ENCODE results near the gene BLCAP. TPM values are rescaled to one million over a fixed set of nuclear protein-coding genes. Genes with fewer than 3 reads are reported as not detected.
"Not testable (repeated sequence)": the region's sequence is repeated elsewhere in the genome, so short reads cannot be mapped to it uniquely, and the experiment has no call there.

BLCAP gene, protein sequence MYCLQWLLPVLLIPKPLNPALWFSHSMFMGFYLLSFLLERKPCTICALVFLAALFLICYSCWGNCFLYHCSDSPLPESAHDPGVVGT
- polyA plus RNA-seq (2013), result 25.4 TPM

DNA sequence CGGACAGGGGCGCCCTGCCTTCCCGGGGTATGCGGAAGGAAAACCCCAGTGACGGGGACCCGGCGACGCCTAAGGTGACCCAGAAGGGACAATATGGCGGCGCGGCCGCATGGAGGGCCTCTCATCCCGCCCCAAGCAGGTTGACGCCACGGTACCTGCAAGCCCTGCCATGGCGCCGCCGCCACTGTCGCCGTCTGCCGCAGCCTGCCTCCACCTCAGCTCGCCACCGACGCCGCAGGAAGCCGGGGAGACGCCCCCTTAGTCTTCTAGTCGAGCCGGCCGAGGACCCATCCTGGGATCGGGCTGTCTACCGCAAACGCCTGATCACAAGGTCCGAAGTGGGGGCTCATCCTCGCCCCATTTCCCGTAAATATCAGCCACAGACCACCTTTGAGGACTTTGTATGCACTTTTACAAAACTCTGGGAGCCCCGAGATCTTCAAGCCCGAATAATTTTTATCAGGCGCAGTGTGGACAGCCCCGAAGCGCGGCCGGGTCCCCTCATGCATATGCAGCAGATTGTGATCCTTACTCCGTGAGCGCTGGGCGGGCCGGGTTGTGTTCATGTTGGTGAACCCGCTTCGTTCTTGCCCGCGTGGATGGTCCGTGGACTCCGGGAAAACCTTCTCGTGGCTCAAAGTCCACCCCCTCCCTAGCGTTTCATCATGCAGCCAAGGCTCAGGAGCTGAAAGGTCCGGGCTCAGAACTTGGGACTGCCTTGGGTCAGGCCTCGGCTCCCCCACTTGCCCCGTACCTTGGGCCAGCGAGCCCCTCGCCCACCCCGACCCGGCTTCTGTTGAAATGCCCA, at the start of gene BLCAP:
Gene BLCAP (minus strand): TSS at position 239 of the 808 bp plus-strand sequence. CDS start 8,702 bp downstream, outside the sequence.
- peak; percentile 88 to 92 (median 92) for DNase-seq
- ChIA-PET POLR2A (interaction anchor here (0.6 kb wide), 2 partner anchors 236 to 307 kb away, joined by 3 to 10 read pairs; no protein-coding TSS in a partner anchor), CTCF (interaction anchor here (1.2 to 8.2 kb wide), 2 partner anchors 10 to 260 kb away, joined by 3 to 81 read pairs; no protein-coding TSS in a partner anchor)
- Histone ChIP-seq H3K36me3 (ENCODE audit: control insufficient read depth in 4 of 4, insufficient read depth in 4 of 4, low read length in 3 of 4) (peaks cover 0 to 5% (median 0%) of the 10 kb centered on the region in 4 experiments), H3K4me3 (ENCODE audit: control insufficient read depth in 1 of 7, extremely low read depth in 1 of 7, insufficient read depth in 4 of 7, low read depth in 2 of 7, low read length in 6 of 7) (peak within 1 kb of the TSS; percentile 75 to 97 (median 94)), H3K27ac (ENCODE audit: insufficient read depth in 1 of 2, low read depth in 1 of 2, low read length in 2 of 2, poor library complexity in 1 of 2, severe bottlenecking in 2 of 2) (peak within 1 kb of the TSS; percentile 99 to 100), H3K9me3 (ENCODE audit: control extremely low read depth in 1 of 5, control insufficient read depth in 4 of 5, insufficient read depth in 2 of 5, low read depth in 1 of 5, low read length in 4 of 5) (no peaks in the 10 kb centered on the region), H3K4me1 (ENCODE audit: control extremely low read depth in 1 of 4, control insufficient read depth in 4 of 4, insufficient read depth in 4 of 4, low read length in 3 of 4) (peaks cover 9 to 41% (median 33%) of the 10 kb centered on the region in 4 experiments), H3K27me3 (replicated peaks in 2 of 5; ENCODE audit: control insufficient read depth in 4 of 5, insufficient read depth in 5 of 5, low read length in 4 of 5) (no peaks in the 10 kb centered on the region)
- WGBS (ENCODE audit: insufficient coverage), result under 1% methylated on average over 61 of the region's 62 CpGs

DNA sequence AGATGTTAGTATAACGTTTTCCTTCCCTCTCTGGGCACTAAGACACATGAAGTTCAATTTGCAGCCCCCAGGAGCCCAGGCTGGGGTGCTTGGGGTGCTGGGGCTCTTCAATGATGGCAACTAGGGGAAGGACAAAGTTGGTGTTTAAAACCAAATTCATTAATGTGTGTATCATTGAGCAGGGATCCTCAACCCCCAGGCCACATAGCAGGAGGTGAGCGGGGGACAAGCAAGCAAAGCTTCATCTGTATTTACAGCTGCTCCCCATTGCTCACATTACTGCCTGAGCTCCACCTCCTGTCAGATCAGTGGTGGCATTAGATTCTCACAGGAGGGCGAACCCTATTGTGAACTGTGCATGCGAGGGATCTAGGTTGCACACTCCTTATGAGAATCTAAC, 49.8 kb upstream of the BLCAP start:
- 90% methylated on average over 2 of the region's 4 CpGs for WGBS (ENCODE audit: insufficient coverage)
- H3K27ac ChIP-seq (ENCODE audit: insufficient read depth in 1 of 2, low read depth in 1 of 2, low read length in 2 of 2, poor library complexity in 1 of 2, severe bottlenecking in 2 of 2); H3K36me3 ChIP-seq (ENCODE audit: control insufficient read depth in 4 of 4, insufficient read depth in 4 of 4, low read length in 3 of 4); H3K4me3 ChIP-seq (ENCODE audit: control insufficient read depth in 1 of 7, extremely low read depth in 1 of 7, insufficient read depth in 4 of 7, low read depth in 2 of 7, low read length in 6 of 7); H3K9me3 ChIP-seq (ENCODE audit: control extremely low read depth in 1 of 5, control insufficient read depth in 4 of 5, insufficient read depth in 2 of 5, low read depth in 1 of 5, low read length in 4 of 5); DNase-seq; POLR2A ChIA-PET: not testable (repeated sequence)
- CTCF ChIA-PET, result interaction anchor here (3.2 kb wide), 1 partner anchor 12 kb away, joined by 23 read pairs; no protein-coding TSS in a partner anchor
- peaks cover 6 to 20% (median 15%) of the 10 kb centered on the region in 4 experiments for H3K4me1 ChIP-seq (ENCODE audit: control extremely low read depth in 1 of 4, control insufficient read depth in 4 of 4, insufficient read depth in 4 of 4, low read length in 3 of 4)
- H3K27me3 ChIP-seq (replicated peaks in 2 of 5; ENCODE audit: control insufficient read depth in 4 of 5, insufficient read depth in 5 of 5, low read length in 4 of 5), result peaks cover 0 to 17% (median 6%) of the 10 kb centered on the region in 5 experiments

DNA sequence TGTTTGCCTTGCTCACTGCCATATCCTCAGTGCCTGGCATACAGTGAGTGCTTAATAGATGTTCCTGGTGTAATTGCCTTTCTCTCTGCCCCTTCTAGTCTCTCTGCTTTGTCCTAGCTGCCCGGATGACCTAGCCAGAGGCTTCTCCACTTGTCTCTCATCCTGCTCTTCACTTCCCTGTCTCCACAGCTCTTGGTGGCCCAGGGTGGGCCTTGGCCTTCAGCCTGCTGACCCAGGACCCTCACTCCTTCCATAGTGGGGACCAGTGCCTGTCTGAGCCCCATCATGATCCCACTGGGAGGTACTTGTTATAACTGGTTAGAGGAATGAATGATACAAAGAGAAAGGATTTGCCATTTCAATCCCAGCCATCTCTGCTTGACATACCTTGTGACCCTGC, 49.2 kb upstream of the BLCAP start:
- Histone ChIP-seq H3K36me3 (ENCODE audit: control insufficient read depth in 4 of 4, insufficient read depth in 4 of 4, low read length in 3 of 4) (no peaks in the 10 kb centered on the region), H3K4me3 (ENCODE audit: control insufficient read depth in 1 of 7, extremely low read depth in 1 of 7, insufficient read depth in 4 of 7, low read depth in 2 of 7, low read length in 6 of 7) (no peak overlapping the region), H3K9me3 (ENCODE audit: control extremely low read depth in 1 of 5, control insufficient read depth in 4 of 5, insufficient read depth in 2 of 5, low read depth in 1 of 5, low read length in 4 of 5) (no peaks in the 10 kb centered on the region), H3K27ac (ENCODE audit: insufficient read depth in 1 of 2, low read depth in 1 of 2, low read length in 2 of 2, poor library complexity in 1 of 2, severe bottlenecking in 2 of 2) (no peak overlapping the region), H3K4me1 (ENCODE audit: control extremely low read depth in 1 of 4, control insufficient read depth in 4 of 4, insufficient read depth in 4 of 4, low read length in 3 of 4) (peaks cover 6 to 20% (median 15%) of the 10 kb centered on the region in 4 experiments), H3K27me3 (replicated peaks in 2 of 5; ENCODE audit: control insufficient read depth in 4 of 5, insufficient read depth in 5 of 5, low read length in 4 of 5) (peaks cover 0 to 19% (median 6%) of the 10 kb centered on the region in 5 experiments)
- no peak for DNase-seq
- POLR2A ChIA-PET, result no interaction called here
- CTCF ChIA-PET, result interaction anchor here (3.2 kb wide), 1 partner anchor 12 kb away, joined by 23 read pairs; no protein-coding TSS in a partner anchor
- WGBS (ENCODE audit: insufficient coverage), result no CpG with 5 or more reads among the region's 1 CpG

DNA sequence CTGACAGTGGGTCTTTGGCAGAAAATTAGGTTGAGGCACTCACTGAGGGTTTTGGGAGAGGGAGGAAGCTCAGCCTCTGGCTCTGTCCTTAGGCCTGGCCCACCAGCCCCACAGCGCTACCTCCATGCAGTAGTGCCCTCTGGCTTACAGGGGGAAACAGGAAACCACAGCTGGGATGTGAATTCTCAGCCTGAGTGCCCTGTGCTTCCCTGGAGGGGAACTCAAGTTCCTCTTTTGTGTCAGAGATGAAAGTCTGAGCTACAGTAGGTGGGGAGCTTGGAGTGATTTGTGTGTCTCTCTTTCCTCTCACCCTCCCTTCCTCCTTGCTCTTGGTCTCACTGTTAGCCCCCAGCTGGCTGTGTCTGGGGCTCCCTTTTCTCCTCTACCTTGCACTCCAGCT, 48.2 kb upstream of the BLCAP start:
- H3K27ac ChIP-seq (ENCODE audit: insufficient read depth in 1 of 2, low read depth in 1 of 2, low read length in 2 of 2, poor library complexity in 1 of 2, severe bottlenecking in 2 of 2), result no peak overlapping the region
- peak; percentile 58 to 80 (median 76) for DNase-seq
- H3K4me1 ChIP-seq (ENCODE audit: control extremely low read depth in 1 of 4, control insufficient read depth in 4 of 4, insufficient read depth in 4 of 4, low read length in 3 of 4), result peaks cover 6 to 20% (median 15%) of the 10 kb centered on the region in 4 experiments
- no peaks in the 10 kb centered on the region for H3K9me3 ChIP-seq (ENCODE audit: control extremely low read depth in 1 of 5, control insufficient read depth in 4 of 5, insufficient read depth in 2 of 5, low read depth in 1 of 5, low read length in 4 of 5)
- ChIA-PET CTCF (interaction anchor here (0.6 to 3.2 kb wide), 2 partner anchors 11 to 657 kb away, joined by 3 to 23 read pairs; no protein-coding TSS in a partner anchor), POLR2A (no interaction called here)
- H3K27me3 ChIP-seq (replicated peaks in 2 of 5; ENCODE audit: control insufficient read depth in 4 of 5, insufficient read depth in 5 of 5, low read length in 4 of 5), result peaks cover 0 to 25% (median 6%) of the 10 kb centered on the region in 5 experiments
- WGBS (ENCODE audit: insufficient coverage), result no CpG with 5 or more reads among the region's 1 CpG
- H3K4me3 ChIP-seq (ENCODE audit: control insufficient read depth in 1 of 7, extremely low read depth in 1 of 7, insufficient read depth in 4 of 7, low read depth in 2 of 7, low read length in 6 of 7), result no peak overlapping the region
- no peaks in the 10 kb centered on the region for H3K36me3 ChIP-seq (ENCODE audit: control insufficient read depth in 4 of 4, insufficient read depth in 4 of 4, low read length in 3 of 4)

DNA sequence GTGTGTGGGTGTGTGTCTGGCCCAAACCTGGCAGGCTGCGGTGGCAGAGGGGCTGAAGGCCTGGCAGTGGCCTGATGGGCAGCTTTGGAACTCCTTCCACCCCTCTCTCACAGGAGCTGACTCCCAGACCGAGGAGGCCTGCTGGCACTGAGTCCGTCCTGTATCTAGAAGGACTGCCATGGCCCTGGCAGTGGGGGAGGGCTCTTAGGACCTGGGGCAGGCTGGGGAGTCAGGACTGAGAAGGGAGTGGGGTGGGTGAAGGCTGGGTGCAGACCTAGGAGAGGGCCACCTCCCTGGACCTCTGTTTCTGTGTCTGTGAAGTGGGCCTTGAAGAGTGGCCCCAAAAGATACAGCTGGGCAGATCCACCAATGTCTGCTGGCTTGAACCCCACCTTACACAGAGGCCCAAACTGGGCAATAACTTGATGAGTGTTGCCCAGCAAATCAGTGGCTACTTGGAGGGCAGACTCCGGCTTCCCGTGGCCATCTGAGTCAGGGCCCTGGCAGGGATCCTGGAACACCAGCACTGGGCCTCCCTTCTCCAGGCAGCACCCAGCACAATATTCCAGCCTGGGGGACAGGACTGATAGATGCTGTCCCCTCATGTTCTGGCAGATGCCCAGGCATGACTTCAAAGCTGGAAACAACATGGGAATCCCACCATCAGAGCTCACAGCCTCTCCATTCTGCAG, 46.7 kb upstream of the BLCAP start:
- ChIA-PET CTCF (no interaction called here), POLR2A (no interaction called here)
- peaks cover 6 to 20% (median 15%) of the 10 kb centered on the region in 4 experiments for H3K4me1 ChIP-seq (ENCODE audit: control extremely low read depth in 1 of 4, control insufficient read depth in 4 of 4, insufficient read depth in 4 of 4, low read length in 3 of 4)
- H3K36me3 ChIP-seq (ENCODE audit: control insufficient read depth in 4 of 4, insufficient read depth in 4 of 4, low read length in 3 of 4), result no peaks in the 10 kb centered on the region
- H3K9me3 ChIP-seq (ENCODE audit: control extremely low read depth in 1 of 5, control insufficient read depth in 4 of 5, insufficient read depth in 2 of 5, low read depth in 1 of 5, low read length in 4 of 5), result no peaks in the 10 kb centered on the region
- H3K27me3 ChIP-seq (replicated peaks in 2 of 5; ENCODE audit: control insufficient read depth in 4 of 5, insufficient read depth in 5 of 5, low read length in 4 of 5), result peaks cover 0 to 25% (median 6%) of the 10 kb centered on the region in 5 experiments
- H3K27ac ChIP-seq (ENCODE audit: insufficient read depth in 1 of 2, low read depth in 1 of 2, low read length in 2 of 2, poor library complexity in 1 of 2, severe bottlenecking in 2 of 2), result no peak overlapping the region
- H3K4me3 ChIP-seq (ENCODE audit: control insufficient read depth in 1 of 7, extremely low read depth in 1 of 7, insufficient read depth in 4 of 7, low read depth in 2 of 7, low read length in 6 of 7), result no peak overlapping the region
- 98% methylated on average over 4 of the region's 5 CpGs for WGBS (ENCODE audit: insufficient coverage)
- DNase-seq, result no peak

DNA sequence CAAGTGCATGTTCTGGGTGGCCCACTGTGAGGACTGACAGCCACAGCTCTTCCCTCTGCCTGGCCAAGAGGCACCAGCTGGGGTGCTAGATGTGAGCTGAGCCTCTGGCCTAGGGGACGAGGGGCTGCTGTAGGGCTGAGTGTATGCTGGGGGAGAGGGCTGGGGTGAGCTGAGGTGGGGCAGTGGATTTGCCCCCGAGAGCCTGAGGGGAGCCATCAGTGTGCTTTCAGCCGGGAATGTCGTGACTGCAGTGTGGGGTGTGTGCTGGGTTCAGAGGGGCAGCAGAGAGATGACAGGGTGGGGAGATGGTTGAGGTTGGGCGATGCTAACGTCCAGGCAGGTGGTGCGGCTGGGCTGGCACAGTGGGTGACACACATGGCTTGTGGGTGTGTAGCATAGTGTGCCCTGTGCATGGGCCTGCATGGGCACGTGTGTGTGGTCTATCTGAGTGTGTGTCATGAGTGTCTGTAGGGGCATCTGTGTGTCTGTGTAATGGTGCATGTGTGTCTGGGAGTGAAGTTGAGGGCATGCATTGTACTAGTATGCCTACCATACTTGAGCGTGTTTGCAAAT, 46.0 kb upstream of the BLCAP start:
- H3K9me3 ChIP-seq (ENCODE audit: control extremely low read depth in 1 of 5, control insufficient read depth in 4 of 5, insufficient read depth in 2 of 5, low read depth in 1 of 5, low read length in 4 of 5), result peaks cover 0 to 3% (median 0%) of the 10 kb centered on the region in 5 experiments
- ChIA-PET CTCF (no interaction called here), POLR2A (no interaction called here)
- H3K36me3 ChIP-seq (ENCODE audit: control insufficient read depth in 4 of 4, insufficient read depth in 4 of 4, low read length in 3 of 4), result no peaks in the 10 kb centered on the region
- no peak overlapping the region for H3K4me3 ChIP-seq (ENCODE audit: control insufficient read depth in 1 of 7, extremely low read depth in 1 of 7, insufficient read depth in 4 of 7, low read depth in 2 of 7, low read length in 6 of 7)
- 85% methylated on average over 8 of the region's 9 CpGs for WGBS (ENCODE audit: insufficient coverage)
- DNase-seq, result no peak
- no peak overlapping the region for H3K27ac ChIP-seq (ENCODE audit: insufficient read depth in 1 of 2, low read depth in 1 of 2, low read length in 2 of 2, poor library complexity in 1 of 2, severe bottlenecking in 2 of 2)
- peaks cover 6 to 20% (median 15%) of the 10 kb centered on the region in 4 experiments for H3K4me1 ChIP-seq (ENCODE audit: control extremely low read depth in 1 of 4, control insufficient read depth in 4 of 4, insufficient read depth in 4 of 4, low read length in 3 of 4)
- H3K27me3 ChIP-seq (replicated peaks in 2 of 5; ENCODE audit: control insufficient read depth in 4 of 5, insufficient read depth in 5 of 5, low read length in 4 of 5), result peaks cover 0 to 26% (median 8%) of the 10 kb centered on the region in 5 experiments
